NOMO-1 (cell line): ENCODE measurements around the gene TIPRL.

Source experiments
- DNase-seq, 2 experiments: peaks; one replicate each; lab custom pipeline; 2025; ENCODE audit not compliant: unreplicated experiment in 2 of 2; lab: John Stamatoyannopoulos, UW

TIPRL gene

GRCh38 chr1:168245042-168245441 is 66.3 kb downstream of the TIPRL start:
- no peak for DNase-seq

GRCh38 chr1:168246506-168246905 is 67.7 kb downstream of the TIPRL start:
- no peak for DNase-seq
